Gastrocnemius medialis (tissue), 4 donors: ENCODE data around the gene ANGEL1.
A peak's percentile ranks its signal among the peaks of the same experiment; 100 is the strongest.

ENCODE experiments used
- CTCF ChIP-seq, 5 experiments: fragments of 450-650 bp in 3 of 5; fragments of 200-600 bp in 2 of 5; sonication (generic) in 2 of 5; IDR thresholded peaks in 4 of 5; conservative IDR thresholded peaks in 1 of 5; 1 replicate in 4 of 5; 2 replicates in 1 of 5; pipeline ENCODE4 v1.5.1; 2016 to 2019; ENCODE audit warnings: antibody characterized with exemption in 5 of 5, mild to moderate bottlenecking in 3 of 5, moderate library complexity in 3 of 5
- POLR2A ChIP-seq, 2 donors: fragments of 450-650 bp; IDR thresholded peaks; one replicate each; pipeline ENCODE4 v1.6.1; 2017; ENCODE audit warnings: antibody characterized with exemption in 2 of 2, mild to moderate bottlenecking in 2 of 2, moderate library complexity in 2 of 2

GRCh38 chr14:76812422-76813383 is at the start of gene ANGEL1:
- TF ChIP-seq POLR2A (IDR thresholded peaks at IDR 0.05) (peak; percentile 83 to 94), CTCF (IDR thresholded peaks at IDR 0.05 in 4 of 5, conservative IDR thresholded peaks at IDR 0.05 in 1 of 5) (peak in 2 of 5 experiments; percentile 16 to 38)
